ENCODE results near the gene SYTL3. TPM values are rescaled to one million over a fixed set of nuclear protein-coding genes. Genes with fewer than 3 reads are reported as not detected.

Gene SYTL3
- total RNA-seq, 1 experiment from 2014 or later = 7.8 TPM

- TF ChIP-seq CTCF (conservative IDR thresholded peaks at IDR 0.05) = no peak
- no peak for TF ChIP-seq EZH2 (IDR thresholded peaks at IDR 0.05; ENCODE audit: low read depth)
- peak overlapping the region; percentile 45 for H3K4me3 ChIP-seq
- ChIA-PET POLR2A (ENCODE audit: unreplicated experiment) (interaction anchor here (0.5 to 1.2 kb wide), 3 partner anchors 12 to 168 kb away, joined by 3 to 10 read pairs (median 4); no protein-coding TSS in a partner anchor), CTCF (no interaction called here)
- H3K27ac ChIP-seq = peak overlapping the region; percentile 74
- no TSS peak for BruUV-seq (replicated peaks)
- DNase-seq = no peak
- peak overlapping the region; percentile 77 for H3K4me2 ChIP-seq
- no peaks in the 10 kb centered on the region for H3K9me2 ChIP-seq (ENCODE audit: insufficient read depth)
- H2AFZ ChIP-seq = no peak overlapping the region
- peaks cover 96% of the 10 kb centered on the region for H3K4me1 ChIP-seq (replicated peaks; ENCODE audit: insufficient read depth)
- peaks cover 94% of the 10 kb centered on the region for H4K20me1 ChIP-seq (ENCODE audit: insufficient read depth)
- no peaks in the 10 kb centered on the region for H3K27me3 ChIP-seq (ENCODE audit: insufficient read depth, low read depth)
- no peaks in the 10 kb centered on the region for H3K9me3 ChIP-seq (ENCODE audit: insufficient read depth, low read depth)
- H3K79me2 ChIP-seq (ENCODE audit: low read depth) = peaks cover 97% of the 10 kb centered on the region
- peaks cover 84% of the 10 kb centered on the region for H3K36me3 ChIP-seq (ENCODE audit: low read depth)
- intact Hi-C loops (cut with micrococcal nuclease; ENCODE audit: unreplicated experiment) = no loop called here
- H3F3A ChIP-seq (ENCODE audit: insufficient read depth, low read depth) = peaks cover 97% of the 10 kb centered on the region
These were observed 154.4 kb downstream of the SYTL3 start for GRCh38 chr6:158804207-158804606.

GRCh38 chr6:158805698-158806377, 156.0 kb downstream of the SYTL3 start:
- intact Hi-C loops (cut with micrococcal nuclease; ENCODE audit: unreplicated experiment) = no loop called here
- H3K9me3 ChIP-seq (ENCODE audit: insufficient read depth, low read depth) = no peaks in the 10 kb centered on the region
- TF ChIP-seq CTCF (conservative IDR thresholded peaks at IDR 0.05) = no peak
- TF ChIP-seq EZH2 (IDR thresholded peaks at IDR 0.05; ENCODE audit: low read depth) = no peak
- H3K4me2 ChIP-seq = peak overlapping the region; percentile 98
- peaks cover 96% of the 10 kb centered on the region for H3K4me1 ChIP-seq (replicated peaks; ENCODE audit: insufficient read depth)
- H3F3A ChIP-seq (ENCODE audit: insufficient read depth, low read depth) = peaks cover 97% of the 10 kb centered on the region
- H4K20me1 ChIP-seq (ENCODE audit: insufficient read depth) = peaks cover 94% of the 10 kb centered on the region
- no peaks in the 10 kb centered on the region for H3K27me3 ChIP-seq (ENCODE audit: insufficient read depth, low read depth)
- no peaks in the 10 kb centered on the region for H3K9me2 ChIP-seq (ENCODE audit: insufficient read depth)
- no peak for DNase-seq
- no TSS peak for BruUV-seq (replicated peaks)
- peak overlapping the region; percentile 92 for H3K27ac ChIP-seq
- peaks cover 97% of the 10 kb centered on the region for H3K79me2 ChIP-seq (ENCODE audit: low read depth)
- ChIA-PET CTCF (interaction anchor here (0.7 kb wide), 1 partner anchor 194 kb away, joined by 3 read pairs; the partner anchor contains the start of gene RSPH3), POLR2A (ENCODE audit: unreplicated experiment) (no interaction called here)
- H2AFZ ChIP-seq = no peak overlapping the region
- H3K4me3 ChIP-seq = peak overlapping the region; percentile 86
- H3K36me3 ChIP-seq (ENCODE audit: low read depth) = peaks cover 85% of the 10 kb centered on the region

DNA sequence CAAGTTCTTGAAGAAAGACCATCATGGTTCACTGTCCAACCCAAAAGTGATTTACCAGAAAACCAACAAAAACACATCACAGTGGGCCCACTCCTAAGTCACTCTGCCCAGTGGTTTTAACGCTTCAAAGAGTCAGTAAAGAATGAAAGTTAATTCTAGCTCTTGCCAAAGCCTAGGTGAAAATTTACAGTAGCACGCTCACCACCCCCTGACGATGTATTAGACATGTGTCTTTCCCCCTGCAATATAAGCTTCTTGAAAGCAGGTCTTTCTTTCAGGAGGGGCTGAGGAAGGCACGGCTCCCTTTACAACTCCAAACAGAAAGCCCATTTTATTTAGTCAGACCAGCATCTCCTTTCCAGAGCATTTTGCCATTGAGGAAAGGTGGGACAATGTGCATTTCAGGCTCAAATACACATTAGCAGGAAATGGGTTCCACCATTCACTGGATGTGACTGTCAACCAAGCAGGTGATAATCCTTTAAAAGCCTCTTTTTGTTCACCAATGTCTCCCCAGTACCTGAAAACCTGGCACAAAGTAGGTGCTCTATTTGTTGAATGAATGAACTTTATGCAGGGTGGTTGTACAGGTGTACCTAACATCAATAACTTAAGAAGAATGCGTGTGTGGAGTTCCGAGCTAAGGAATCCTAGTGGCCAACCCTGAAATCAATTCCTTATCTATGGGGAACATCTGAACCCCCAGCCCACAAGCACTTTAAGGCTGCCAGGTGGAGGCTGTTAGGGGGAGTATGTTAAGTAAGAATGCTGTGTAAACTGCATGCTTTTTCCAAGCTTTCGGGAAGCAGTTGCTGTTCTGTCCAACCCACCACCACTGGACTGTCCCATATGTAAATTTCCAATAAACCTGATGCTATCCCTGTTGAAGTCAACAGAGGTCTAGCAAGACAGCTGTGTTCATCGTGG, 157.9 kb downstream of the SYTL3 start:
- peak overlapping the region; percentile 98 for H3K4me2 ChIP-seq
- peaks cover 96% of the 10 kb centered on the region for H3K4me1 ChIP-seq (replicated peaks; ENCODE audit: insufficient read depth)
- ChIA-PET CTCF (interaction anchor here (0.6 kb wide), 1 partner anchor 108 kb away, joined by 4 read pairs; no protein-coding TSS in a partner anchor), POLR2A (ENCODE audit: unreplicated experiment) (no interaction called here)
- H3K27me3 ChIP-seq (ENCODE audit: insufficient read depth, low read depth) = no peaks in the 10 kb centered on the region
- no peaks in the 10 kb centered on the region for H3K9me2 ChIP-seq (ENCODE audit: insufficient read depth)
- H2AFZ ChIP-seq = no peak overlapping the region
- peaks cover 97% of the 10 kb centered on the region for H3F3A ChIP-seq (ENCODE audit: insufficient read depth, low read depth)
- peak overlapping the region; percentile 92 for H3K27ac ChIP-seq
- H3K79me2 ChIP-seq (ENCODE audit: low read depth) = peaks cover 97% of the 10 kb centered on the region
- DNase-seq = peak in 1 of 2 experiments; percentile 65
- TSS peak; percentile 0 for BruUV-seq (replicated peaks)
- TF ChIP-seq EZH2 (IDR thresholded peaks at IDR 0.05; ENCODE audit: low read depth) (no peak), CTCF (conservative IDR thresholded peaks at IDR 0.05) (no peak)
- H3K36me3 ChIP-seq (ENCODE audit: low read depth) = peaks cover 88% of the 10 kb centered on the region
- H3K9me3 ChIP-seq (ENCODE audit: insufficient read depth, low read depth) = no peaks in the 10 kb centered on the region
- intact Hi-C loops (cut with micrococcal nuclease; ENCODE audit: unreplicated experiment) = no loop called here
- H3K4me3 ChIP-seq = peak overlapping the region; percentile 86; the same call in 1 of the 2 replicates
- peaks cover 94% of the 10 kb centered on the region for H4K20me1 ChIP-seq (ENCODE audit: insufficient read depth)
